T-helper 1 cell treated with Interleukin-12 subunit alpha and Interleukin-12 subunit beta and Interleukin-4 antibody, amounts not matched to agents 30 μg/mL and 1 μg/mL, for 36 hours (primary cell): Measurements from ENCODE around the gene PTPRJ.

Experiments used
- H3K27ac Mint-ChIP-seq: one replicate; pipeline ENCODE4 v1.8.0; 2021; ENCODE audit warnings: mild to moderate bottlenecking, mixed read lengths
- H3K27me3 Mint-ChIP-seq: one replicate; pipeline ENCODE4 v1.8.0; 2021; ENCODE audit warnings: low read depth, mixed read lengths
- H3K36me3 Mint-ChIP-seq: one replicate; pipeline ENCODE4 v1.8.0; 2021; ENCODE audit warnings: low read depth, mixed read lengths
- H3K4me1 Mint-ChIP-seq: one replicate; pipeline ENCODE4 v1.8.0; 2021; ENCODE audit warnings: low read depth, mixed read lengths
- H3K4me3 Mint-ChIP-seq: one replicate; pipeline ENCODE4 v1.8.0; 2021; ENCODE audit warnings: mild to moderate bottlenecking, moderate library complexity, mixed read lengths
- H3K9me3 Mint-ChIP-seq: one replicate; pipeline ENCODE4 v1.8.0; 2021; ENCODE audit warnings: mixed read lengths

PTPRJ gene

DNA sequence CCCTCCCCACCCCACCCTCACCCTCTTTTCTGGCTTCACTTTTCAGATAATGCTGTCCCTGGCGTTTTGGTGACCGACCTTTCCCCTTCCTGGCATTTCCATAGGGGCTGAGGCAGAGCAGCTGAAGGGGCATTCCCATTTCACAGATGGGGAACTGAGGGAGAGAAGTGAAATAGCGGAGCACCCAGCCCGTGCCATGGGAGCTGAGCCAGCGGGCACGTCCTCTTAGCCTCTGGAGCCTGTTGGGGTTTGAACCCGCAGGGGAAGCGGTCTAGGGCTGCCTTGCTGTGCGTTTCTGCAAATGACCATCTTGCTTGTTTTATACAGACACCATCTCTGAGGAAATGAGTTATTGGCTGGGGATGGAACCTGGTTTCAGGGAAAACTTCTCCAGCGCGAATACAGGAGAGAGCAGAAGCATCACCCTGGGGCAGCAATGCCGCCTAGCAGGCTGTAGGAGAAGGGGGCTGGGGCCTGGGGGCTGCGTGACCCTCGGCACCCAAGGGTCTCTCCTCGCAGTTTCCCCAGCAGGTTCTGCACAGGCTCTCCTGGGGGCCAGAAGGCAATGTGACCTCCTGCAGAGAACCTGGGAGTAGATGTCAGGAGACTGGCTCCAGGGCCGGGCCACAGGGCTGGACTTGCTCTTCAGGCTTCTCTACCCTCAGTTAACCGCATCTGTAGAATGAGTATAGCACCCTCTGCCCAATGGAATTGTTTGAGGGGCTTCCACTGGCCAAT, 1.5 kb downstream of the PTPRJ start:
- Mint-ChIP-seq H3K4me1 (peaks cover 37% of the 10 kb centered on the region), H3K27me3 (peaks cover 18% of the 10 kb centered on the region), H3K27ac (peak overlapping the region; percentile 81), H3K36me3 (peaks cover 26% of the 10 kb centered on the region), H3K4me3 (peak overlapping the region; percentile 95), H3K9me3 (no peaks in the 10 kb centered on the region)

DNA sequence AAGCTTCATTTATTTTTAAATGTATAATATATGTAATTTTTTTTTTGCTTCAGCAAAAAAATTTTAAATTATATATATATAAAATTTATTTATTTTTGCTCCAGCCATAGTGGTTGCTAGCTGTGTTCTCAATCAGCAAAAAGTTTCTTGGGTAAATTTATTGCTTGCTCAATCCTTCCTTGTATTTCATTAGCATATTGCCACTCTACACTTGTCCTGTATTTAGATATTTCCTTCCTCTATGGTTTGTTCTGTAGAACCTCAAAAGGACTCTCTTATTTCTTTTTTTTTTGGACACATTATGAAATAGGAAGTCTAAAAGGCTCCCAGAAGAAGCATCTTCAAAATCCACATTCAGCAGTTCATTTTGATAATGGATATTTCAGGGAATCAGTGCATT, 2.3 kb downstream of the PTPRJ start:
- H3K4me1 Mint-ChIP-seq, result peaks cover 42% of the 10 kb centered on the region
- peak overlapping the region; percentile 76 for H3K4me3 Mint-ChIP-seq

DNA sequence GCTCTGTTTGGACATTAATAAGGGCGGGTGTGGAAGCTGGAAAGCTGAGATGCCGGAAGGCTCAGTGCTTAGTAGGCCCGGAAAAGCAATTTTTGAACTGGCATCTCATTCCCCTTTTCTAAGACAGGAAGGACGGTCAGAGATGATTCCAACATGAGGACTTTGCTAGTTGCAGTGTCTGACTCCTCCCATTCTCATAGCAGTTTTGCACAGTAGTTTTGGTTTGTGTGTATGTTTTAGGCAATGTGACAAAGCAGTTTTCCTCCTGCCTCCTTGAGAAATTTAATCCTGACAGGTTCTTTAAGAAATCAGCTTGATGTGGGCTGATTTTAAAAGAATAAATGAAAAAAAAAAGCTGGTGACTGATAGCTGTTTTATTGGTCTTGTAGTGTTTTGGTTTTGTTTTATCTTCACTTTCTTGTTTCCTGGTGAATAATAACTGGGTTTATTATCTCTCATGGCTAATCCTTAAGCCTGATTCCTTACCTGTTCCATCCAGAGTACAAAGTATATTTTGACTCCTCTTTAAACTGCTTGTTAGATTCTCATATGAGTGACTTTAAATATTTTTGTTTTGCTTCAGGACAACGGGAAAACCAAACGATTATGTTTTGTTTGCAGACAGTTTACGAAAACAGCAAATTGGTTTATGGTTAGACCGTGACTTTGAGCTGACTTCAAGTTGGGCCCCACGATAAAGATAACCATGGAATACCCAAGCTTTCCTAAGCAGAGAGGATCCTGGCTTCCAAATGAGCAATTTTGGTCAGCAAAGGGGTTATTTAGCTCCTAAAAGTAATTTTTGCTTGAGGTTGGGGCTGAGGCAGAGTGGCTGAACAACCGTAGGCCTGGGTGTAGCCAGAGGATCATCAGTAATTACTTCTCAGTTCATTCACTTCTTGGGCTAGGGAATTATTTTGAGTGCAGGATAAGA, 3.4 kb downstream of the PTPRJ start:
- H3K27ac Mint-ChIP-seq, result peak overlapping the region; percentile 68
- H3K4me3 Mint-ChIP-seq, result peak overlapping the region; percentile 76
- H3K4me1 Mint-ChIP-seq, result peaks cover 47% of the 10 kb centered on the region
- peaks cover 10% of the 10 kb centered on the region for H3K27me3 Mint-ChIP-seq
- H3K9me3 Mint-ChIP-seq, result no peaks in the 10 kb centered on the region
- peaks cover 34% of the 10 kb centered on the region for H3K36me3 Mint-ChIP-seq

More for the DNA sequence above, 2.3 kb downstream of the PTPRJ start:
- H3K36me3 Mint-ChIP-seq, result peaks cover 30% of the 10 kb centered on the region
- H3K9me3 Mint-ChIP-seq, result no peaks in the 10 kb centered on the region
- peaks cover 18% of the 10 kb centered on the region for H3K27me3 Mint-ChIP-seq
- H3K27ac Mint-ChIP-seq, result peak overlapping the region; percentile 68

DNA sequence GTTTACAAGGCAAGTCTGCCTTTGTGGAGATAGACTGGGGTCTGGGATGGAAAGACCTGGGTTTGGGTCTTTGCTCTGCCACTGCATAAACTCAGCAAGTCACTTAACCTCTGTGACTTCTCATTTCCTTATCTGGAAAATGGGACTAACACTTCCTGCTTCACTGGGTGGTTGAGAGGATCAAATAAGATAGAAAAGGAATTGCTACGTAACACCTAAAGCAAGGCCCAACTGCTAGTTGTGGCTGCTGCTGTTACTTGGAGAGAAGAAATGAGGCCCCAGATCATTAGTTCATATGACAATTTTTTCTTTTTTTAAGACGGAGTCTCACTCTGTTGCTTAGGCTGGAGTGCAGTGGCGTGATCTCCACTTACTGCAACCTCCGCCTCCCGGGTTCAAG, 5.9 kb downstream of the PTPRJ start:
- Mint-ChIP-seq H3K27me3 (no peaks in the 10 kb centered on the region), H3K9me3 (no peaks in the 10 kb centered on the region), H3K36me3 (peaks cover 35% of the 10 kb centered on the region), H3K27ac (peak overlapping the region; percentile 75), H3K4me3 (no peak overlapping the region), H3K4me1 (peaks cover 56% of the 10 kb centered on the region)

DNA sequence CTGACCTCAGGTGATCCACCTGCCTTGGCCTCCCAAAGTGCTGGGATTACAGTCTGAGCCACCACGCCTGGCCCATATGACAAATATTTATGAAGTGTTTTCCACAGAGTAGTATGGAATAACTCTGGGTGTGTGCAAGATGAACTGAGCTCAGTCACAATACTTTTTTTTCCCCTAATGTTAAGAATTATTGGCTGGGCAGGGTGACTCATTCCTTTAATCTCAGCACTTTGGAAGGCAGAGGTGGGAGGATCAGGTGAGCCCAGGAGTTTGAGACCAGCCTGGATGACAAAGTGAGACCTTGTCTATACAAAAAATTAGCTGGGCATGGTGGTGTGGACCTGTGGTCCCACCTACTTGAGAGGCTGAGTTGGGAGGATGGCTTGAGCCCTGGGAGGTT, 6.4 kb downstream of the PTPRJ start:
- Mint-ChIP-seq H3K27me3 (no peaks in the 10 kb centered on the region), H3K27ac (no peak overlapping the region), H3K4me1 (peaks cover 61% of the 10 kb centered on the region), H3K9me3 (no peaks in the 10 kb centered on the region), H3K4me3 (no peak overlapping the region), H3K36me3 (peaks cover 32% of the 10 kb centered on the region)

DNA sequence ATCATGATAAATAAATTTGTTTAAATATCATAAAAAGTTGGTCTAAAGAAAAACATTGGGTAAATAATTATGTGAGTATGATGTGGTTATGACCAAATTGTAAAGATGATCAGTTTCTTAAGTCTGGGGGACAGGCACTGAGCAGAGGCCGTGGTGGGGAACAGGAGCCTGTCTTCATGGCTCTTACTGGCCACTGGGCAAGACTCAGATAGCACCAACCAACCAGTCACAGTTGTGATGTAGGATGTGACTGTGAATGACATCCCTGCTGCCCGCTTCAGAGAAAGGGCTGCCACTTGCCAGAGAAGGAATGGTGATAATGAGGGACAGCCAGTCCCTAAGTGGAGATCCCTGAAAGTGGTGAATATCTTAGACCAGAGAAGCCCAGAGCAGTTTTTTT, 7.0 kb downstream of the PTPRJ start:
- Mint-ChIP-seq H3K4me3 (no peak overlapping the region), H3K36me3 (peaks cover 28% of the 10 kb centered on the region), H3K27me3 (no peaks in the 10 kb centered on the region), H3K27ac (no peak overlapping the region), H3K4me1 (peaks cover 56% of the 10 kb centered on the region), H3K9me3 (no peaks in the 10 kb centered on the region)

DNA sequence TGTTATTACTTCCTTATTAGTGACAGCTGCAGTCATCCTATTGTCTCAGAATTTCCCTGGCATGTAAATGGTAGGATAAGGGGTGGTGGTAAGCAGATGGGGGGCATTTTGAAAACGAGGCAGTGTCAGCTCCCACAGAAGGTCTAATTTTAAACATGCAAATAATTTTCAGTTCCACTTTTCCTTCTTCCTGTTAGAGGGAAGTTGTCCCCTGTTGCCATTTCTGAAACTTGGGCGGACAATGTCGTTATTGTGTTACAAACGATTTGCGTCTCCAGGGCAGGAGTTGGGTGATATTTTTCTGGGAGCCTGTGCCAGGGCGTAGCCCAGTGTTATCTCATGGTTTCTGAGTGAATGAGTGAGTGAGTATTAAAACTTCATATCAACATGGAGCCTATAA, 7.4 kb downstream of the PTPRJ start:
- peaks cover 54% of the 10 kb centered on the region for H3K4me1 Mint-ChIP-seq
- H3K27ac Mint-ChIP-seq, result no peak overlapping the region
- no peaks in the 10 kb centered on the region for H3K27me3 Mint-ChIP-seq
- no peak overlapping the region for H3K4me3 Mint-ChIP-seq
- peaks cover 26% of the 10 kb centered on the region for H3K36me3 Mint-ChIP-seq
- no peaks in the 10 kb centered on the region for H3K9me3 Mint-ChIP-seq

DNA sequence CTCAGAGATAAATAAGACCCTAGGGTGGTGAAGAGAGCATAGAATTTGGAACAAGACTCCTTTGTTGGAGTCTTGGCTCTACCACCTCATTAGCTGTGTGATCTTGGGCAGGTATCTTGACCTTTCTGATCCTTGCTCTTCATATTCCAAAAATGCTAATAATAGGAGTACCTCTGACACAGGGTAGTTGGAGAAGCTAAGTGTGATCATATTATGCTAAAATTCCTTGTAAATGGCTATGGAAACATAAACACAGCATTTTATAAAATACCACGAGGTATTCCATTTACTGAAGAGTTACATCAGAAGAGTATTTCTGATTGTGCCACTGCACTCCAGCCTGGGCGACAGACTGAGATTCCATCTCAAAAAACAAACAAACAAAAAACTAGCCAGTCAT, 9.4 kb downstream of the PTPRJ start:
- no peak overlapping the region for H3K4me3 Mint-ChIP-seq
- H3K27ac Mint-ChIP-seq, result no peak overlapping the region
- H3K27me3 Mint-ChIP-seq, result no peaks in the 10 kb centered on the region
- H3K9me3 Mint-ChIP-seq, result no peaks in the 10 kb centered on the region
- H3K4me1 Mint-ChIP-seq, result peaks cover 37% of the 10 kb centered on the region
- H3K36me3 Mint-ChIP-seq, result peaks cover 15% of the 10 kb centered on the region

DNA sequence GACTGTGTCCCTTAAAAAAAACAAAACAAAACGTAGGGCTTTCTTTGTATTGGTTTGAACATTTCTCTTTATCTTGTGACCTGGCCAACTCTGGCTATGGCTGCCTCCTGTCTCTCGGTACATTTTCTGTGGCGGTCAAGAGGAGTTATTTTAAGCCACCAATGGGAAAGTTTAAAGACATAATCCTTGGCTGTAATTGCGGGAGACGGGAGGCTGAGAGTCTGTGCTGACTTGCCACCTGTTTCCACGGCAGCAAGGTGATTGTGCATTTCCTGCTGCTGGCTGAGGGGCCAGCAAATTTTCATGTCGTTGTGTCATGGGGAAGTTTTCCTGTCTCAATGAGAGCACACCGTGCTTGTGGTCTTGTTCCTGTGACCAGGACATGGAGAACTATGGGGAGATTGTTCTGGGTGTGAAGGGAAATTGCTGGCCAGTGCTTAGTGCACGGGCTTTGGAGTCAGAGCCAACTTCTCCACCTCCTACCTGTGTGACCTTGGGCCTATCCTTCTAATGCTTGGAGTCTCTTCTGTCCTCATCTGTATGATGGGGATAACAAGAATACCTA, 11.0 kb downstream of the PTPRJ start:
- Mint-ChIP-seq H3K4me1 (peaks cover 38% of the 10 kb centered on the region), H3K27me3 (no peaks in the 10 kb centered on the region), H3K36me3 (peaks cover 12% of the 10 kb centered on the region), H3K9me3 (no peaks in the 10 kb centered on the region), H3K4me3 (peak overlapping the region; percentile 52), H3K27ac (peak overlapping the region; percentile 82)

DNA sequence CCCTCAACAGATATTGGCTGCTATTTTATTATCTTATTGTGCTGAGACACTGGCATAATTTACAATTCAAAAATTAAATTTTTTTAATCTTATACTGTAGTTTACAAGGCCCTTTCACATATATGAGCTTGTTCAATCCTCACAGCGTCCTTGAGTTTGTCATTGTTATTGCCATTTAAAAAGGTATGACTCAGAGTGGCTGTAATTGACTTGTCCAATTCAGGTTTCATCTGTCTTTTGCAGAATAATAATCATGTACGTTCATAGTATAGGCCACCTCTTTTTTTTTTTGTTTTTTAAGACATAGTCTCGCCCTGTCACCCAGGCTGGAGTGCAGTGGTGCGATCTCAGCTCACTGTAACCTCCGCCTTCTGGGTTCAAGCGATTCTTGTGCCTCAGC, 11.5 kb downstream of the PTPRJ start:
- Mint-ChIP-seq H3K9me3 (no peaks in the 10 kb centered on the region), H3K27ac (no peak overlapping the region), H3K4me1 (peaks cover 35% of the 10 kb centered on the region), H3K27me3 (no peaks in the 10 kb centered on the region), H3K36me3 (peaks cover 15% of the 10 kb centered on the region), H3K4me3 (no peak overlapping the region)

DNA sequence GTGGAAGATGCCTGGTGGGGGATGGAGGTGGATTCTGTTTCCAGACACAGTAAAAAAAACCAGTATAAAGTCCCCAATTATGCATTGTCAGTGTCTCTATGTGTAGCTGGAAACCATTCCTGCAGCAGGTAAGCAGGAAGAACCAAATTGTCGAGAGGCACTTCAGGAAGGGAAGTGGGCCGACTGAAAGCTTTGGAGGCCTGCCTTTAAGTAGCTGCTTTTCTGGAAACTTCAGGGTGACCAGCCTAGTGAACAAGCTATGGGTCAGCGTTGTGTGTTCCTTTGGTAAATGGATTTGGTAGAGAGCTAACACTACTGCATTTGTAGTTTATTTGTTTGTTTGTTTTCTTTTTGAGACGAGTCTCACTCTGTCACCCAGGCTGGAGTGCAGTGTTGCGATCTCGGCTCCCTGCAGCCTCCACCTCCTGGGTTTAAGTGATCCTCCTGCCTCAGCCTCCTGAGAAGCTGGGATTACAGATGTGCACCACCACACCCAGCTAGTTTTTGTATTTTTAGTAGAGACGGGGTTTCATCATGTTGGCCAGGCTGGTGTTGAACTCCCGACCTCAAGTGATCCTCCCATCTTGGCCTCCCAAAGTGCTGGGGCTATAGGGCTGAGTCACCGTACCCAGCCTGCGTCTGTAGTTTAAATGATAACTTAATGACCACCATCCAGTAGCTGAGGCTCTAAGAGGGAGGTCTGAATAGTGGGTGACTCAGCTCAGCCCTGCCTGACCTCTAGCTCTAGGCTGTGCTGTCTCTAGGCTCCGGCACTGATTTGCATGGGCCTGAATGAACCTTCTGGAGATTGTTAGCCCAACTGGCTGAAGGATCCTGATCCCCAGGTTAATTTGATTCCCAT, 12.8 kb downstream of the PTPRJ start:
- peaks cover 34% of the 10 kb centered on the region for H3K4me1 Mint-ChIP-seq
- no peaks in the 10 kb centered on the region for H3K9me3 Mint-ChIP-seq
- H3K27ac Mint-ChIP-seq, result no peak overlapping the region

DNA sequence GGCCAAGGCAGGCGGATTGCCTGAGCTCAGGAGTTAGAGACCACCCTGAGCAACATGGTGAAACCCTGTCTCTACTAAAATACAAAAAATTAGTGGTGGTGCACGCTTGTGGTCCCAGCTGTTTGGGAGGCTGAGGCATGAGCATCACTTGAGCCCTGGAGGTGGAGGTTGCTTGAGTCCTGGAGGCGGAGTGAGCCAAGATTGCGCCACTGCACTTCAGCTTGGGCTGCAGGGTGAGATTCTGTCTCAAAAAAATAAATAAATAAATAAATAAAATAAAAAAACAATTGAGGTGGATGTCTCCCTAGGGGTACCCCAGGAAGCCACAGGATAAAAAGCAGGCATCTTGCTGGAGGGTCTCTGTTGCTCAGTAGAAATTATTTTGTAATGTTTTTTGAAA, 14.1 kb downstream of the PTPRJ start:
- Mint-ChIP-seq H3K4me3 (no peak overlapping the region), H3K27me3 (no peaks in the 10 kb centered on the region), H3K27ac (no peak overlapping the region), H3K9me3 (no peaks in the 10 kb centered on the region), H3K36me3 (peaks cover 19% of the 10 kb centered on the region), H3K4me1 (peaks cover 45% of the 10 kb centered on the region)

More for the DNA sequence above, 12.8 kb downstream of the PTPRJ start:
- peaks cover 13% of the 10 kb centered on the region for H3K36me3 Mint-ChIP-seq
- H3K4me3 Mint-ChIP-seq, result no peak overlapping the region
- no peaks in the 10 kb centered on the region for H3K27me3 Mint-ChIP-seq

DNA sequence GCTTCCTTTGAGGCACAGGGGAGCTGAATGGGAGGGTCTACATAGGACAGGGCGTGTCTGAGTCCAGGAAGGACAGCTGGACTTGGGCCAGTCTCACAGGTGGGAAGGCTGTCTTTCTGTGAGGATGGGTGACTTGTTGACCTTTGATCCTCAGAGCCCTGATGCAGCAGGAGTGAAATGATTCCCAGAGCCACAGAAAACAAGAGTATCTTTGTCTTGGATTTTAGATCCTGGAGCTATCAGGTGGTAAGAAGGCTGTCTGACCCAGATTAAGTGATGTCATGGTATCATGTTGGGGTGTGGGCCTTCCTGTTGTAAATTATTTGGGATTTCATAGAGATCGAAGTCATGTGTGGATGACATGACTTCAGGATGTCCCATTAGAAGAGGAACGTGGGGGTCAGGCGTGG, 15.0 kb downstream of the PTPRJ start:
- Mint-ChIP-seq H3K27me3 (no peaks in the 10 kb centered on the region), H3K4me3 (no peak overlapping the region), H3K36me3 (peaks cover 15% of the 10 kb centered on the region), H3K4me1 (peaks cover 45% of the 10 kb centered on the region), H3K9me3 (no peaks in the 10 kb centered on the region), H3K27ac (no peak overlapping the region)
